ENCODE data around the gene IRF8. TPM values are rescaled to one million over a fixed set of nuclear protein-coding genes. Genes with fewer than 3 reads are reported as not detected.
"Not testable (repeated sequence)": the region's sequence is repeated elsewhere in the genome, so short reads cannot be mapped to it uniquely, and the experiment has no call there.

The IRF8 gene
- total and polyA plus RNA-seq, 3 experiments from 2014 or later, result 2.1 to 22.0 (median 19.2) TPM

DNA sequence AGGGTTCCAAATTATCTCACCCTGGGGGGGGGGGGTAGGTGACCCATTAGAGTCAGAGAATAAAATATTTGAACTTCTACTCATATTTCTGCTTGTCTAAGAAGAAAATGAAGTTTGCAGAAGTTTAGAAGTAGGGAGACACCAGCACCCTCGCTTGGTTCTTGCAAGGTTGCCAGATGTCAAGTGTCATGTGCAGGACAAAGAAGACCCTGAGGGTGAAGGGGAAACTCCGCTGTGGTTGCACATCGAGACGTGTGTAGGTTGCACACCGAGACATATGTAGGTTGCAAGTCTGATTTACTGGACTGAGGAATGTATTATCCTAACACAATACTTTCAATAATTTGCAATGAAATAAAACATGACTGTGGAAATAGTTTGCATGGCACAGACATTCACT is 42.4 kb upstream of the IRF8 start:
- no peak overlapping the region for H3K4me3 Mint-ChIP-seq
- no peak for DNase-seq
- Histone ChIP-seq H3K4me3 (ENCODE audit: low read length) (no peak overlapping the region), H3K36me3 (ENCODE audit: insufficient read depth, low read length) (no peaks in the 10 kb centered on the region), H3K4me1 (ENCODE audit: insufficient read depth, low read length) (no peaks in the 10 kb centered on the region), H3K27ac (ENCODE audit: low read depth, low read length) (no peak overlapping the region), H3K9me3 (ENCODE audit: low read length) (no peaks in the 10 kb centered on the region), H3K27me3 (ENCODE audit: insufficient read depth, low read length, poor library complexity, severe bottlenecking) (no peaks in the 10 kb centered on the region)
- no peaks in the 10 kb centered on the region for H3K9me3 Mint-ChIP-seq
- POLR2A ChIA-PET, result no interaction called here
- CTCF ChIA-PET, result no interaction called here
- peaks cover 4 to 21% of the 10 kb centered on the region in 2 donors for H3K27me3 Mint-ChIP-seq
- no peak overlapping the region for H3K27ac Mint-ChIP-seq
- H3K4me1 Mint-ChIP-seq, result no peaks in the 10 kb centered on the region
- H3K36me3 Mint-ChIP-seq, result no peaks in the 10 kb centered on the region

DNA sequence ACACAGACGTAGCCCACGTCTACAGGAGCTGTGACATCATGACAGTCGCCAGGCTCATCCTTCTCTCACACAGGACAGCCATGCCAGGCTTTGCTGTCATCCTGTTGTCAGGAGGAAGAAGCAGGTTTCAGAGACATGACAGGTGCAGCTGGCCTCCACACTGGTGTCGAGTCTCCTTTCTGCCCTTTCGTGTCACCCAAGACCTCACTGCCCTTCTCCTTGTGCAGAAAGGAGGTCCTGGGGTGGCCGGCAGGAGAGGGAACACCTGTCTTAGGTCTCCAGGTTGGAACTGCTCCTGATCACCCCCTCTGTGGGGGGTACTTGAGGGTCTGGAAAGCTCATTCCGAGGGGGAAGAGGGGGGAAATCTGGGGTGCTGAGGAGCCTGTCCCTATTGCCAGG is 41.6 kb upstream of the IRF8 start:
- H3K36me3 ChIP-seq (ENCODE audit: insufficient read depth, low read length), result no peaks in the 10 kb centered on the region
- no peak overlapping the region for H3K4me3 Mint-ChIP-seq
- DNase-seq, result no peak
- no peak overlapping the region for H3K27ac ChIP-seq (ENCODE audit: low read depth, low read length)
- peaks cover 4 to 21% of the 10 kb centered on the region in 2 donors for H3K27me3 Mint-ChIP-seq
- H3K27me3 ChIP-seq (ENCODE audit: insufficient read depth, low read length, poor library complexity, severe bottlenecking), result no peaks in the 10 kb centered on the region
- H3K36me3 Mint-ChIP-seq, result no peaks in the 10 kb centered on the region
- no peak overlapping the region for H3K4me3 ChIP-seq (ENCODE audit: low read length)
- H3K9me3 ChIP-seq (ENCODE audit: low read length), result no peaks in the 10 kb centered on the region
- H3K4me1 Mint-ChIP-seq, result no peaks in the 10 kb centered on the region
- ChIA-PET POLR2A (no interaction called here), CTCF (no interaction called here)
- H3K27ac Mint-ChIP-seq, result no peak overlapping the region
- no peaks in the 10 kb centered on the region for H3K9me3 Mint-ChIP-seq
- no peaks in the 10 kb centered on the region for H3K4me1 ChIP-seq (ENCODE audit: insufficient read depth, low read length)

DNA sequence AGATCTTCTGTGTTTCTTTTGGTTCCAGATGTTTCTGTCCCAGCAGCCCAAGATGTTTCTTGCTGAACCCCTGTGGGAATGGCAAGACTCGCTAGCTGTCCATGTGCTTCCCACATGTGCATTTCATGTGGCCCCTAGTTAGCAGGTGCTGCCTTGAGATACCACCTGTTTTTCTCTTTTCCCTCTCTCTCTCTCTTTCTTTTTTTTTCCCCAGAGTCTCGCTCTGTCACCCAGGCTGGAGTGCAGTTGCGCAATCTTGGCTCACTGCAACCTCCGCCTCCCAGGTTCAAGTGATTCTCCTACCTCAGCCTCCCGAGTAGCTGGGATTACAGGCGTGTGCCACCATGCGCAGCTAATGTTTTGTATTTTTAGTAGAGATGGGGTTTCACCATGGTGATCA is 40.4 kb upstream of the IRF8 start:
- H3K9me3 ChIP-seq (ENCODE audit: low read length); H3K9me3 Mint-ChIP-seq; H3K4me3 Mint-ChIP-seq; CTCF ChIA-PET; H3K27ac ChIP-seq (ENCODE audit: low read depth, low read length); H3K36me3 Mint-ChIP-seq; DNase-seq; H3K4me1 Mint-ChIP-seq; H3K4me1 ChIP-seq (ENCODE audit: insufficient read depth, low read length); H3K27ac Mint-ChIP-seq; POLR2A ChIA-PET; H3K4me3 ChIP-seq (ENCODE audit: low read length); H3K36me3 ChIP-seq (ENCODE audit: insufficient read depth, low read length); H3K27me3 ChIP-seq (ENCODE audit: insufficient read depth, low read length, poor library complexity, severe bottlenecking): not testable (repeated sequence)
- peaks cover 1 to 21% of the 10 kb centered on the region in 2 donors for H3K27me3 Mint-ChIP-seq

DNA sequence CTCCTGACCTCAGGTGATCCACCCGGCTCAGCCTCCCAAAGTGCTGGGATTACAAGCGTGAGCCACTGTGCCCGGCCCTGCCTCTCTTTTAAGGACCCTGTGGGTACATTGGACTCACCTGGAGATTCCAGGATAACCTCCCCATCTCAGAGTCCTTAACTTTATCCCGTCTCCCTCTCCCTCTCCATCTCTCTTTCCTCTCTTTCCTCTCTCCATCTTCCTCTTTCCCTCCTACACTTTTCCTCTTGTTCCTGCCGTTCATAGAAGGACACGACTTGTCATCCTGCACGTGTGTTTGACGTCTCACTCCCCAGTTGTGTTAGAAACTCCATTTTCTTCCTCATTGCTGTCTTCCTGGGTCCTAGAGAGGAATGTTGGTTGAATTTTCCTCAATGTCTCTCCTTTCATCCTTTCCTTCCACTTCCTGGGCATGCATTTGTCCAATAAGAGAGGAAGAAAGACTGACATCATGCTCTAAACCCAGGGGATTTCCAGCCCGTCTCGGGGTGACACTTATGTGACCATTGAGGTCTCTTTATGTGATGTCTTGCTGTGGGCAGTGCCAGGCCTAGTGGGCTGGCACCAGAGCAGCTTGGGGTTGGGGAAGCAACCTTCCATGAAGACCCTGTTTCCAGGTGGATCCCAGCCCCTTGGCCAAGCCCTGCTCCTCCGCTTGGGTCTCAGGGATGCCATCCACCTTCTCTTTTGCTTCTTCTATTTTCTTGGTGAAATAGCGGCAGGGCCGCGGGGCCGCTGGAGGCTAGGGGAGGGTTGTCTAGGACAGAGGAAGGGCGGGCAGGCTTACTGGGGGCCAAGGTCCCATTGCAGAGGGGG is 39.8 kb upstream of the IRF8 start:
- Histone ChIP-seq H3K36me3 (ENCODE audit: insufficient read depth, low read length) (no peaks in the 10 kb centered on the region), H3K4me3 (ENCODE audit: low read length) (no peak overlapping the region), H3K9me3 (ENCODE audit: low read length) (no peaks in the 10 kb centered on the region), H3K4me1 (ENCODE audit: insufficient read depth, low read length) (no peaks in the 10 kb centered on the region), H3K27me3 (ENCODE audit: insufficient read depth, low read length, poor library complexity, severe bottlenecking) (no peaks in the 10 kb centered on the region), H3K27ac (ENCODE audit: low read depth, low read length) (no peak overlapping the region)
- Mint-ChIP-seq H3K27me3 (peaks cover 1 to 21% of the 10 kb centered on the region in 2 donors), H3K36me3 (no peaks in the 10 kb centered on the region), H3K4me3 (no peak overlapping the region), H3K4me1 (no peaks in the 10 kb centered on the region), H3K27ac (no peak overlapping the region), H3K9me3 (no peaks in the 10 kb centered on the region)
- DNase-seq, result no peak
- CTCF ChIA-PET, result no interaction called here
- POLR2A ChIA-PET, result no interaction called here

DNA sequence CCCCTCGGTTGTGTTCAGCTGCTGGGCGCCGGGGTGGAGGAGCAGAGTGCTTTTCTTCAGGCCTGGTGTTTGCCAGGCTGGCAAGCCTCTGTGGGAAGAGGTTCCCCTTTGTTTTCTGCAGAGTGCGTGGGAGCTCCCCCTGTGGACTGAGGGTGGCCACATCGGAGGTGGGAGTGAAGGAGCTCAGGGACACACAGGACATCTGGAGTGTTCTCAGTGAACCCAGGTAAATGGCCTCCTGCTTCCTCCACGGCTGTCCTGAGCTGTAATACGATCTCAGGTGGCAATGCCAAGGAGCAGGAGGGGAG is 39.2 kb upstream of the IRF8 start:
- Mint-ChIP-seq H3K9me3 (no peaks in the 10 kb centered on the region), H3K27me3 (peaks cover 1 to 21% of the 10 kb centered on the region in 2 donors), H3K4me3 (no peak overlapping the region), H3K4me1 (no peaks in the 10 kb centered on the region), H3K36me3 (no peaks in the 10 kb centered on the region), H3K27ac (no peak overlapping the region)
- ChIA-PET CTCF (no interaction called here), POLR2A (interaction anchor here (0.7 kb wide), 1 partner anchor 33 kb away, joined by 3 read pairs; no protein-coding TSS in a partner anchor)
- Histone ChIP-seq H3K27me3 (ENCODE audit: insufficient read depth, low read length, poor library complexity, severe bottlenecking) (no peaks in the 10 kb centered on the region), H3K27ac (ENCODE audit: low read depth, low read length) (no peak overlapping the region), H3K36me3 (ENCODE audit: insufficient read depth, low read length) (no peaks in the 10 kb centered on the region), H3K9me3 (ENCODE audit: low read length) (no peaks in the 10 kb centered on the region), H3K4me1 (ENCODE audit: insufficient read depth, low read length) (no peaks in the 10 kb centered on the region), H3K4me3 (ENCODE audit: low read length) (no peak overlapping the region)
- DNase-seq, result no peak

DNA sequence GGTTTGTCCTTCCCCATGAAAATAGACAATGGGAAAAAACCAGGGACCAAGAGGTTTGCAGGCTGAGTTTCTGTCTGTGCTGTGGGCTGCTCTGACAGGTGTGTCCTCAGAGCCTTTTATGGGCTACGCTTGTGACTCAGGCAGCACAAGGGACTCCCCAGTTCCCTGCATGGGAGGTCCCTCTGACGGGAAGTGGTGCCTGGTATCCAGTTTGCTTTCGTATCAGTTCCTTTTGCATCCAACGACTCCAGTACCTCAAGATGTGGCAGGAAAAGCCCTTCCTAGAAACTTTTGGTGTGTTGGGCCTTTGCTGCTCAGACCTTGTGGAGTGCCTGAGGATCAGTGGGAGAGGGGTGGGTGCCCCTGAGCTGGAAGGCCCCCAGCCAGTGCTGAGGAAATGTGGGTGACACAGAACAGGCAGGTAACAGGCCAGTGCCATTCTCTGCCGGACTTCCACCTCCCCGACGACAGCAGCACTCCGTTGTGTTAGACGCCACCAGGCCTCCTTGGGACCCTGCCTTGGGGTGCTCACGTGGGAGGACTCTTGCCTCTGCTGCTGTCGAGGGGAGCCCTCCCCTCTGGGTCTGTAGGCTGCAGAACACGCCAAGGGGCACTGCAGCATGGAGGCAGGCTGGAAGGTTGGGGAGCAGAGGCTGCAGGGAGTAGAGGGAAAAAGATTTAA is 38.4 kb upstream of the IRF8 start:
- H3K9me3 Mint-ChIP-seq, result peaks cover 0 to 5% (median 0%) of the 10 kb centered on the region in 5 donors
- no peaks in the 10 kb centered on the region for H3K4me1 Mint-ChIP-seq
- Histone ChIP-seq H3K27ac (ENCODE audit: low read depth, low read length) (no peak overlapping the region), H3K4me3 (ENCODE audit: low read length) (no peak overlapping the region), H3K4me1 (ENCODE audit: insufficient read depth, low read length) (no peaks in the 10 kb centered on the region), H3K27me3 (ENCODE audit: insufficient read depth, low read length, poor library complexity, severe bottlenecking) (no peaks in the 10 kb centered on the region), H3K9me3 (ENCODE audit: low read length) (no peaks in the 10 kb centered on the region), H3K36me3 (ENCODE audit: insufficient read depth, low read length) (no peaks in the 10 kb centered on the region)
- POLR2A ChIA-PET, result interaction anchor here (0.7 kb wide), 1 partner anchor 32 kb away, joined by 3 read pairs; no protein-coding TSS in a partner anchor
- DNase-seq, result no peak
- no peaks in the 10 kb centered on the region for H3K36me3 Mint-ChIP-seq
- CTCF ChIA-PET, result no interaction called here
- H3K4me3 Mint-ChIP-seq, result no peak overlapping the region
- H3K27me3 Mint-ChIP-seq, result peaks cover 1 to 21% of the 10 kb centered on the region in 2 donors
- H3K27ac Mint-ChIP-seq, result no peak overlapping the region

DNA sequence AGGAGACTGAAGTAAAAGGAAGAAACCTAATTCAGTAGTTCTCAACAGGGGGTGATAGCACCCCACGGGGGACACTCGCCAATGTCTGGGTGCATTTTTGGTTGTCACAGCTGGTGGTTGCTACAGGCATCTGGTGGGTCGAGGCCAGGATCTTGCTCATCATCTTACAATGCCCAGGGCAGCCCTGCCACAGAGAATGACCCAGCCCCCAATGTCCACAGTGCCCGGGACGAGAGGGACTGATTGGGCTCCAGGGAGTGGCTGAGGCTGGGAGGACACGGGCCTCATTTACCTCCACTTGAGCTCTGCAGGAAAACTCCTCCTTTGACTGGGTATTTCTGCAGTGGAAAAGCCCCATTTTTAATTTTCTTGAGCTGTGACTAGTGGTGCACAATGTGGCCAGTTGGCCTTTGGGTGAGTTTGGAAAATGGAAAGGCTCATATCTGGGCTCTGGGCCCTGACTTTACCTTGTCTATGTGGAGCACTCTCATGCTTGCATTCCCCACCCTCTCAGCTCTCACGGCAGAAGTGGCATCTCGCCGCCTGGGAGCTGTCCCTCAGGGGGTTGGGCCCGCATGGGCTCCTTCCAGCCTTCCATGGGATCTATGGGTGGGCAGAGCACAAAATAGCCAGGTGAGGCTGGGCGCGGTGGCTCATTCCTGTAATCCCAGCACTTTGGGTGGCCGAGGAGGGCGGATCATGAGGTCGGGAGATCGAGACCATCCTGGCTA is 37.7 kb upstream of the IRF8 start:
- H3K27ac Mint-ChIP-seq, result no peak overlapping the region
- ChIA-PET CTCF (interaction anchor here (1.8 kb wide), 1 partner anchor 126 kb away, joined by 4 read pairs; no protein-coding TSS in a partner anchor), POLR2A (no interaction called here)
- H3K9me3 Mint-ChIP-seq, result peaks cover 0 to 5% (median 0%) of the 10 kb centered on the region in 5 donors
- DNase-seq, result no peak
- no peaks in the 10 kb centered on the region for H3K36me3 Mint-ChIP-seq
- Histone ChIP-seq H3K4me3 (ENCODE audit: low read length) (no peak overlapping the region), H3K27ac (ENCODE audit: low read depth, low read length) (no peak overlapping the region), H3K36me3 (ENCODE audit: insufficient read depth, low read length) (no peaks in the 10 kb centered on the region), H3K9me3 (ENCODE audit: low read length) (no peaks in the 10 kb centered on the region), H3K4me1 (ENCODE audit: insufficient read depth, low read length) (no peaks in the 10 kb centered on the region), H3K27me3 (ENCODE audit: insufficient read depth, low read length, poor library complexity, severe bottlenecking) (no peaks in the 10 kb centered on the region)
- H3K4me3 Mint-ChIP-seq, result no peak overlapping the region
- no peaks in the 10 kb centered on the region for H3K4me1 Mint-ChIP-seq
- peaks cover 1 to 21% of the 10 kb centered on the region in 2 donors for H3K27me3 Mint-ChIP-seq
